ENCODE measurements around the gene FIBP. TPM values are rescaled to one million over a fixed set of nuclear protein-coding genes. Genes with fewer than 3 reads are reported as not detected.

The FIBP gene
- total and polyA plus RNA-seq, 3 experiments from 2014 or later: 78.6 to 123 (median 121) TPM

DNA sequence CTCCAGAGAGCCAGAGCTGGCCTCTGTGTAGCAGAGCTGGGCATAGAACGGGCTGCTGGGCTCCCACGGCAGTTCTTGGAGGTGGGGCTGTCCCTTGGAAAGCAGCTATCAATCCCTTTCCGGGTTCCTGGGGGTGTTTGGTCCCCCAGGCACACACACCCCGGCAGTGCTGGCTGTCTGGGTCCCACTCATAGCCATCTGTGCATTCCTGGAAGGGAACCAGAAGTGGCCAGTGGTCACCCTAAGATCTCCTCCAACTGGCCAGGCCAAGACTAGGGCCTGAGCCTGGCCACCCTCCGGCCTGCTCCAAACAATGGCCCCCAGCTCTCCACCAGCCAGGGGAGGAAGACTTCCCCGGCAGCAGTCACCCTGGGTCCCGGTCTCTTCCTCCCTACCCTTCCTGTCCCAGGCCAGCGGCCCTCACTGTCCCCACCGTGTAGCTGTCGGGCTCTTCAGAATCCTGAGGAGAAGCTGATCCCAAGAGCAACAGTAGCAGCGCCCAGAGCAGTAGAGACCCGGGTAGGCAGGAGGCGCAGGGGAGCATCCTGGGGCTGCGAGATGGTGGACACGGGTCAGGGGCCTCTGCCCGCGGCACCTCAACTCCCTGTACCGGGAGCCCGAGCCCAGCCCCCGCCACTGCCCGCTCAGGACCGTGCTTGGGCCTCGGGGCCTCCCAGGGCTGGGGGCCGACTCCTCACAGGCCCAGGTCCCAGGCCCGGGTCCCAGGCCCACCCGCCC is 16.3 kb downstream of the FIBP start:
- Histone ChIP-seq H3K27me3 (ENCODE audit: insufficient read depth, low read length, poor library complexity, severe bottlenecking) (no peaks in the 10 kb centered on the region), H3K27ac (ENCODE audit: low read depth, low read length) (no peak overlapping the region), H3K4me3 (ENCODE audit: low read length) (no peak overlapping the region), H3K36me3 (ENCODE audit: insufficient read depth, low read length) (no peaks in the 10 kb centered on the region), H3K9me3 (ENCODE audit: low read length) (no peaks in the 10 kb centered on the region), H3K4me1 (ENCODE audit: insufficient read depth, low read length) (peaks cover 26% of the 10 kb centered on the region)
- H3K4me1 Mint-ChIP-seq: peaks cover 18 to 42% (median 23%) of the 10 kb centered on the region in 3 donors
- peak overlapping the region in 6 of 7 donors; percentile 19 to 54 (median 46) for H3K4me3 Mint-ChIP-seq
- H3K27ac Mint-ChIP-seq: peak overlapping the region in 2 of 8 donors; percentile 57 to 72
- H3K9me3 Mint-ChIP-seq: no peaks in the 10 kb centered on the region
- peaks cover 0 to 7% (median 0%) of the 10 kb centered on the region in 3 donors for H3K36me3 Mint-ChIP-seq
- peaks cover 0 to 3% of the 10 kb centered on the region in 2 donors for H3K27me3 Mint-ChIP-seq
- ChIA-PET CTCF (interaction anchor here (0.7 to 24.5 kb wide), 5 partner anchors 12 to 120 kb away, joined by 3 to 560 read pairs (median 3); partner anchors contain the start of genes CCDC85B, CFL1, CTSW and FIBP), POLR2A (interaction anchor here (0.5 to 5.2 kb wide), 4 partner anchors 13 to 88 kb away, joined by 3 to 39 read pairs (median 5); partner anchors contain the start of genes CCDC85B, CFL1, FIBP and MUS81)
- DNase-seq: no peak

DNA sequence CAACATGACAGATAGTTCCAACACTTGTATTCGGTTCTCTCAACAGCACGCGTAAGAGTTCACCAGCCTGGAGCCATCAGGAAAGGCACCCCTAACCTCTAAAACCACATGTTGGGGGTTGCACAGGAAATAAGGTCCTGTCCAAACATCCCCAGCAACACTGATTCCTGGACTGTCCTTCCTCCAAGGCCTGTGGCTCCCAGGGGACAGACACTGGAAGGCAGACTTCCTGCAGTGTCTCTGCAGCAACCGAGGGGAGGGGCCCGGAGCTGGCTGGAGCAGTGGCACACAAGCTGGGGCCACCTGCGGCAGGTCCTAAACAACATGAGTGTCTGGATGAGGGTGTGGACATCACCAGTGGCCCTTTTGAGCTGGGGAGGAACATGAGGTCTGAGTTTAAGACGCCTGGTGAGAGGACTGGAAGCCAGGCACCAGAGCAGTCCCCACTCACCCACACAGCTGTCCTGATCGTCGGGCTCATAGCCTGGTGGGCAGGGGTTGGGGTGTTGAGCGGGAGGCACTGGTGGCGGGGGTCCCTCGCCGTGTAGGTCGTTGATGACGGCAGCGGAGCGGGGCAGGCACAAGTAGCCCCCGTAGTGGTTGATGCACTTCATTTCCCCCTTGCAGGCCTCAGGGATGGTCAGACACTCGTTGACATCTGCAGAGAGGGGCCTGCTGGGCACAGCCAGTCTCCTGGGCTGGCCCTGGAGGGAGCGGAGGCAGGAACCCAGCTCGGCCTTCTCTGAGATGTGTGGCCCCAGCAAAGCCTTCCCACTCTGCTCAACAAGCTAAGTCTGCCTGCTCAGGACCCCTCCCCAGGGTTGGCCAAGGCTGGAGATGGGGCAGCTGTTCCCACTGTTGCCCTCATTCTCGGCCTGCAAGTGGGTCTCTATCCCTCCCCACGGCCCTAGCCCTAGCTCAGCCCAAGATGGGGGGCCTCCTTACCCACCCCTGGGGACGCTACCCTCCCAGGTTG is 17.3 kb downstream of the FIBP start:
- Mint-ChIP-seq H3K4me1 (peaks cover 18 to 42% (median 23%) of the 10 kb centered on the region in 3 donors), H3K9me3 (no peaks in the 10 kb centered on the region), H3K27me3 (no peaks in the 10 kb centered on the region), H3K36me3 (peaks cover 0 to 14% (median 0%) of the 10 kb centered on the region in 3 donors), H3K27ac (peak overlapping the region in 6 of 8 donors; percentile 12 to 84 (median 60)), H3K4me3 (peak overlapping the region in 6 of 7 donors; percentile 11 to 61 (median 24))
- Histone ChIP-seq H3K27ac (ENCODE audit: low read depth, low read length) (no peak overlapping the region), H3K9me3 (ENCODE audit: low read length) (no peaks in the 10 kb centered on the region), H3K36me3 (ENCODE audit: insufficient read depth, low read length) (no peaks in the 10 kb centered on the region), H3K4me1 (ENCODE audit: insufficient read depth, low read length) (peaks cover 26% of the 10 kb centered on the region), H3K4me3 (ENCODE audit: low read length) (no peak overlapping the region), H3K27me3 (ENCODE audit: insufficient read depth, low read length, poor library complexity, severe bottlenecking) (no peaks in the 10 kb centered on the region)
- DNase-seq: no peak
- CTCF ChIA-PET: interaction anchor here (0.7 to 24.5 kb wide), 5 partner anchors 11 to 121 kb away, joined by 3 to 560 read pairs (median 3); partner anchors contain the start of genes CCDC85B, CFL1, CTSW and FIBP
- POLR2A ChIA-PET: interaction anchor here (0.5 to 5.2 kb wide), 4 partner anchors 12 to 89 kb away, joined by 3 to 39 read pairs (median 5); partner anchors contain the start of genes CCDC85B, CFL1, FIBP and MUS81

DNA sequence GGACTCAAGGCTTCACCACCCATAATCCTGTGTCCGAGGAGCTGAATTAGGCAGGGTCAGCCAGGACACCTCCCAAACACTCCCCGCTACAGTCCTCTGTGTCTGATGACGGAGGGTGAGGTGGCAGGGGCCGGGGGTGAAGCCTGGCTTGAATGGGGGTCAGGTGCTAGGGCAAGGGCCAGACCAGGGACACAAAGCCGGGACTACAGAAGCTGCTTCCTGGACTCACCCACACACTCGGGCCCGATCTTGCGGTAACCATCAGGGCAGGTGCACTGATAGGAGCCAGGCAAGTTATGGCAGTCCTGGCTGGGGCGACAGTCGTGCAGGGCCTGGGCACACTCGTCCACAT is 18.0 kb downstream of the FIBP start:
- no peaks in the 10 kb centered on the region for H3K9me3 Mint-ChIP-seq
- no peak for DNase-seq
- peaks cover 18 to 42% (median 23%) of the 10 kb centered on the region in 3 donors for H3K4me1 Mint-ChIP-seq
- peak overlapping the region in 2 of 7 donors; percentile 6 to 61 for H3K4me3 Mint-ChIP-seq
- peak overlapping the region in 4 of 8 donors; percentile 12 to 68 (median 42) for H3K27ac Mint-ChIP-seq
- H3K36me3 Mint-ChIP-seq: peaks cover 0 to 21% (median 0%) of the 10 kb centered on the region in 3 donors
- Histone ChIP-seq H3K27ac (ENCODE audit: low read depth, low read length) (no peak overlapping the region), H3K4me3 (ENCODE audit: low read length) (no peak overlapping the region), H3K27me3 (ENCODE audit: insufficient read depth, low read length, poor library complexity, severe bottlenecking) (no peaks in the 10 kb centered on the region), H3K4me1 (ENCODE audit: insufficient read depth, low read length) (peaks cover 26% of the 10 kb centered on the region), H3K36me3 (ENCODE audit: insufficient read depth, low read length) (peaks cover 3% of the 10 kb centered on the region), H3K9me3 (ENCODE audit: low read length) (no peaks in the 10 kb centered on the region)
- no peaks in the 10 kb centered on the region for H3K27me3 Mint-ChIP-seq
- POLR2A ChIA-PET: interaction anchor here (0.9 to 5.2 kb wide), 2 partner anchors 11 to 182 kb away, joined by 3 to 39 read pairs; partner anchors contain the start of genes CFL1, MUS81 and SF3B2
- CTCF ChIA-PET: interaction anchor here (7.7 to 24.5 kb wide), 2 partner anchors 10 to 18 kb away, joined by 87 to 560 read pairs; partner anchors contain the start of genes CCDC85B, CFL1, CTSW and FIBP

- Histone ChIP-seq H3K9me3 (ENCODE audit: low read length) (no peaks in the 10 kb centered on the region), H3K27ac (ENCODE audit: low read depth, low read length) (no peak overlapping the region), H3K27me3 (ENCODE audit: insufficient read depth, low read length, poor library complexity, severe bottlenecking) (no peaks in the 10 kb centered on the region), H3K4me3 (ENCODE audit: low read length) (no peak overlapping the region), H3K4me1 (ENCODE audit: insufficient read depth, low read length) (peaks cover 26% of the 10 kb centered on the region), H3K36me3 (ENCODE audit: insufficient read depth, low read length) (peaks cover 8% of the 10 kb centered on the region)
- peak overlapping the region in 1 of 7 donors; percentile 54 for H3K4me3 Mint-ChIP-seq
- H3K4me1 Mint-ChIP-seq: peaks cover 18 to 42% (median 23%) of the 10 kb centered on the region in 3 donors
- ChIA-PET POLR2A (interaction anchor here (0.5 to 5.2 kb wide), 3 partner anchors 10 to 183 kb away, joined by 3 to 39 read pairs (median 3); partner anchors contain the start of genes CFL1, MUS81 and SF3B2), CTCF (interaction anchor here (7.7 to 24.5 kb wide), 2 partner anchors 10 to 18 kb away, joined by 87 to 560 read pairs; partner anchors contain the start of genes CCDC85B, CFL1, CTSW and FIBP)
- H3K9me3 Mint-ChIP-seq: no peaks in the 10 kb centered on the region
- H3K27me3 Mint-ChIP-seq: no peaks in the 10 kb centered on the region
- peak overlapping the region in 4 of 8 donors; percentile 21 to 68 (median 42) for H3K27ac Mint-ChIP-seq
- DNase-seq: no peak
- peaks cover 2 to 26% (median 3%) of the 10 kb centered on the region in 3 donors for H3K36me3 Mint-ChIP-seq
Measured at GRCh38 chr11:65869643-65870306, 18.5 kb downstream of the FIBP start.

DNA sequence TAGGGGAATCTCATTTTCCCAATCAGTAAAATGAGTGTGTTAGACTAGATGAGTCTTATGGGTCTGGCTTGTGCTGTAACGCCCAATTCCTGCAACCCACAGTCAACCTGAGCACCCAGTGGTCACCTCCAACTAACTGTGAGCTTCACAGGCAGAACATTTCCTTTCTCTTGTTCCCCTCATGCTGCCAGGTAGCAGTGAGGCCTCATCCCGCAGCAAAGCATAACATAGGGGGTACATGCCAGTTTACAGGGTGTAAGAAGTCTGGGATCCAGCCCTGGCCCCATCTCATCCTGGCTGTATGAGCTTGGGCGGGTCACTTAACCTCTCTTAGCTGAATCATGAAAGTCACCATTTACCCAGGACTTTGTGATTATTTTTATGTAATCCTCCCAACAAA is 19.4 kb downstream of the FIBP start:
- peaks cover 20% of the 10 kb centered on the region for H3K4me1 ChIP-seq (ENCODE audit: insufficient read depth, low read length)
- H3K9me3 Mint-ChIP-seq: no peaks in the 10 kb centered on the region
- H3K36me3 ChIP-seq (ENCODE audit: insufficient read depth, low read length): peaks cover 17% of the 10 kb centered on the region
- no peaks in the 10 kb centered on the region for H3K27me3 Mint-ChIP-seq
- H3K36me3 Mint-ChIP-seq: peaks cover 2 to 35% (median 3%) of the 10 kb centered on the region in 3 donors
- H3K27ac Mint-ChIP-seq: peak overlapping the region in 2 of 8 donors; percentile 56 to 80
- H3K4me3 Mint-ChIP-seq: peak overlapping the region in 1 of 7 donors; percentile 54
- no peaks in the 10 kb centered on the region for H3K9me3 ChIP-seq (ENCODE audit: low read length)
- H3K4me1 Mint-ChIP-seq: peaks cover 18 to 39% (median 23%) of the 10 kb centered on the region in 3 donors
- DNase-seq: no peak
- no peak overlapping the region for H3K27ac ChIP-seq (ENCODE audit: low read depth, low read length)
- POLR2A ChIA-PET: interaction anchor here (5.2 kb wide), 1 partner anchor 10 kb away, joined by 39 read pairs; the partner anchor contains the start of genes CFL1 and MUS81
- no peak overlapping the region for H3K4me3 ChIP-seq (ENCODE audit: low read length)
- H3K27me3 ChIP-seq (ENCODE audit: insufficient read depth, low read length, poor library complexity, severe bottlenecking): no peaks in the 10 kb centered on the region
- CTCF ChIA-PET: interaction anchor here (7.7 to 24.5 kb wide), 2 partner anchors 9 to 19 kb away, joined by 87 to 560 read pairs; partner anchors contain the start of genes CCDC85B, CFL1, CTSW and FIBP

- no peaks in the 10 kb centered on the region for H3K9me3 ChIP-seq (ENCODE audit: low read length)
- H3K36me3 Mint-ChIP-seq: peaks cover 2 to 42% (median 3%) of the 10 kb centered on the region in 3 donors
- no peaks in the 10 kb centered on the region for H3K27me3 Mint-ChIP-seq
- no peak overlapping the region for H3K27ac ChIP-seq (ENCODE audit: low read depth, low read length)
- H3K4me3 Mint-ChIP-seq: peak overlapping the region in 1 of 7 donors; percentile 58
- peaks cover 16% of the 10 kb centered on the region for H3K4me1 ChIP-seq (ENCODE audit: insufficient read depth, low read length)
- peak overlapping the region in 1 of 8 donors; percentile 43 for H3K27ac Mint-ChIP-seq
- H3K27me3 ChIP-seq (ENCODE audit: insufficient read depth, low read length, poor library complexity, severe bottlenecking): no peaks in the 10 kb centered on the region
- H3K4me1 Mint-ChIP-seq: peaks cover 16 to 34% (median 19%) of the 10 kb centered on the region in 3 donors
- H3K36me3 ChIP-seq (ENCODE audit: insufficient read depth, low read length): peaks cover 24% of the 10 kb centered on the region
- ChIA-PET POLR2A (interaction anchor here (1.1 to 5.2 kb wide), 2 partner anchors 9 to 22 kb away, joined by 3 to 39 read pairs; partner anchors contain the start of genes CCDC85B, CFL1 and MUS81), CTCF (interaction anchor here (7.7 to 24.5 kb wide), 2 partner anchors 8 to 20 kb away, joined by 87 to 560 read pairs; partner anchors contain the start of genes CCDC85B, CFL1, CTSW and FIBP)
- peak in 1 of 5 donors; percentile 57 for DNase-seq
- no peak overlapping the region for H3K4me3 ChIP-seq (ENCODE audit: low read length)
- H3K9me3 Mint-ChIP-seq: no peaks in the 10 kb centered on the region
Measured at GRCh38 chr11:65868076-65868667, 20.1 kb downstream of the FIBP start.

Data from CD8-positive, alpha-beta memory T cell (primary cell).